GM10266 (cell line): ENCODE results near the gene MYH15.

Experiments used
- DNase-seq: peaks from one replicate; pipeline ENCODE4 v3.0.0; 2012; ENCODE audit errors: extremely low spot score
- CTCF ChIP-seq: IDR thresholded peaks from 2 replicates; pipeline ENCODE4 v1.5.1; 2012; ENCODE audit warnings: mild to moderate bottlenecking, low read depth; ENCODE audit not compliant: control insufficient read depth, insufficient read depth; ENCODE audit errors: missing control alignments

Gene MYH15

GRCh38 chr3:108448593-108448992 is 61.8 kb downstream of the MYH15 start:
- no peak for DNase-seq
- no peak for TF ChIP-seq CTCF

GRCh38 chr3:108447096-108447847 is 63.1 kb downstream of the MYH15 start:
- no peak for DNase-seq
- TF ChIP-seq CTCF: no peak

- TF ChIP-seq CTCF: no peak
- no peak for DNase-seq
These were observed 68.1 kb downstream of the MYH15 start for GRCh38 chr3:108442281-108442680.

- DNase-seq: no peak
- no peak for TF ChIP-seq CTCF
These were observed 68.9 kb downstream of the MYH15 start for GRCh38 chr3:108441518-108441917.

- no peak for DNase-seq
- TF ChIP-seq CTCF: no peak
These were observed 69.3 kb downstream of the MYH15 start for GRCh38 chr3:108441071-108441507.

- no peak for TF ChIP-seq CTCF
- no peak for DNase-seq
These were observed 71.9 kb downstream of the MYH15 start for GRCh38 chr3:108438542-108438941.

- TF ChIP-seq CTCF: no peak
- DNase-seq: no peak
These were observed 73.0 kb downstream of the MYH15 start for GRCh38 chr3:108437439-108437838.
